Neuronal stem cell (in vitro differentiated cells): ENCODE results near the gene SMYD3.

Experiments used
- DNase-seq: peaks from one replicate; pipeline ENCODE4 v3.0.0-alpha.2; 2013; ENCODE audit warnings: low spot score
- H2AFZ ChIP-seq: one replicate; pipeline ENCODE4 v1.6.1; 2013; ENCODE audit warnings: mild to moderate bottlenecking, low read length, inconsistent platforms
- H2AK5ac ChIP-seq: 2 replicates; pipeline ENCODE4 v1.6.1; 2013; ENCODE audit warnings: low read depth, mild to moderate bottlenecking, inconsistent platforms, low read length, moderate library complexity, mixed read lengths
- H2BK120ac ChIP-seq: 2 replicates; pipeline ENCODE4 v1.6.1; 2013; ENCODE audit warnings: low read depth, mild to moderate bottlenecking, inconsistent platforms, low read length, moderate library complexity, mixed read lengths
- H2BK12ac ChIP-seq: one replicate; pipeline ENCODE4 v1.6.1; 2013; ENCODE audit warnings: low read length, inconsistent platforms
- H2BK15ac ChIP-seq: 2 replicates; pipeline ENCODE4 v1.6.1; 2013; ENCODE audit warnings: mild to moderate bottlenecking, low read length, inconsistent platforms, mixed read lengths
- H2BK5ac ChIP-seq: one replicate; pipeline ENCODE4 v1.6.1; 2013; ENCODE audit warnings: inconsistent platforms, mild to moderate bottlenecking, low read length, moderate library complexity
- H3K14ac ChIP-seq: one replicate; pipeline ENCODE4 v1.6.1; 2013; ENCODE audit warnings: low read length, inconsistent platforms
- H3K18ac ChIP-seq: 2 replicates; pipeline ENCODE4 v1.6.1; 2013; ENCODE audit warnings: low read length, inconsistent platforms
- H3K23ac ChIP-seq: 2 replicates; pipeline ENCODE4 v1.6.1; 2013; ENCODE audit warnings: low read depth, mild to moderate bottlenecking, mixed read lengths, low read length, inconsistent platforms; ENCODE audit not compliant: poor library complexity
- H3K27ac ChIP-seq: replicated peaks from 3 replicates; pipeline ENCODE4 v1.5.1; 2013; ENCODE audit warnings: low read length, inconsistent platforms
- H3K27me3 ChIP-seq, 3 experiments: 2 replicates each; pipeline ENCODE4 v1.6.1; 2013; ENCODE audit warnings: low read length in 3 of 3, mild to moderate bottlenecking in 2 of 3, inconsistent platforms in 1 of 3, low read depth in 1 of 3, mixed read lengths in 1 of 3, moderate library complexity in 1 of 3; ENCODE audit not compliant: control insufficient read depth in 3 of 3, insufficient read depth in 3 of 3
- H3K36me3 ChIP-seq, 2 donors: replicated peaks in 1 of 2; 2 replicates each; pipeline ENCODE4 v1.6.1; 2013; ENCODE audit warnings: low read length in 2 of 2; ENCODE audit not compliant: control insufficient read depth in 2 of 2, insufficient read depth in 2 of 2
- H3K4ac ChIP-seq: 2 replicates; pipeline ENCODE4 v1.6.1; 2013; ENCODE audit warnings: inconsistent platforms, mild to moderate bottlenecking, low read length, moderate library complexity
- H3K4me1 ChIP-seq, 2 donors: 1 replicate in 1 of 2; 2 replicates in 1 of 2; pipeline ENCODE4 v1.6.1; 2013; ENCODE audit warnings: low read length in 2 of 2, low read depth in 1 of 2; ENCODE audit not compliant: control insufficient read depth in 2 of 2, insufficient read depth in 1 of 2
- H3K4me2 ChIP-seq: one replicate; pipeline ENCODE4 v1.6.1; 2013; ENCODE audit warnings: mild to moderate bottlenecking, low read length, inconsistent platforms; ENCODE audit not compliant: insufficient read depth, poor library complexity, severe bottlenecking
- H3K4me3 ChIP-seq, 2 donors: 2 replicates each; pipeline ENCODE4 v1.5.1; 2013; ENCODE audit warnings: low read length in 2 of 2, mild to moderate bottlenecking in 2 of 2, inconsistent platforms in 1 of 2, moderate library complexity in 1 of 2
- H3K79me1 ChIP-seq: one replicate; pipeline ENCODE4 v1.6.1; 2013; ENCODE audit warnings: low read depth, mild to moderate bottlenecking, inconsistent platforms, low read length, moderate library complexity
- H3K9ac ChIP-seq: one replicate; pipeline ENCODE4 v1.6.1; 2013; ENCODE audit warnings: mild to moderate bottlenecking, low read depth, low read length, inconsistent platforms; ENCODE audit not compliant: poor library complexity
- H3K9me3 ChIP-seq, 2 donors: replicated peaks in 1 of 2; 2 replicates each; pipeline versions ENCODE3 to v1.6.1; 2013; ENCODE audit warnings: low read length in 2 of 2, mild to moderate bottlenecking in 2 of 2, inconsistent platforms in 1 of 2, low read depth in 1 of 2, mixed read lengths in 1 of 2, moderate library complexity in 1 of 2; ENCODE audit not compliant: control insufficient read depth in 2 of 2, insufficient read depth in 1 of 2
- H4K8ac ChIP-seq: one replicate; pipeline ENCODE4 v1.6.1; 2013; ENCODE audit warnings: low read depth, mild to moderate bottlenecking, inconsistent platforms, low read length, moderate library complexity
- H4K91ac ChIP-seq: one replicate; pipeline ENCODE4 v1.6.1; 2013; ENCODE audit warnings: low read length, low read depth, mild to moderate bottlenecking, inconsistent platforms; ENCODE audit not compliant: poor library complexity
- WGBS, 2 donors: extraction: QIAGEN DNeasy Blood & Tissue Kit; methylation state at CpG; one replicate each; pipeline ENCODE4 v1.1.7; 2013; ENCODE audit warnings: missing lambda C conversion rate in 2 of 2, mixed read lengths in 1 of 2; ENCODE audit not compliant: insufficient read length in 2 of 2, insufficient replicate concordance in 1 of 2; ENCODE audit errors: extremely low coverage in 2 of 2; 5-methylcytosine and 5-hydroxymethylcytosine counted together

The SMYD3 gene

DNA sequence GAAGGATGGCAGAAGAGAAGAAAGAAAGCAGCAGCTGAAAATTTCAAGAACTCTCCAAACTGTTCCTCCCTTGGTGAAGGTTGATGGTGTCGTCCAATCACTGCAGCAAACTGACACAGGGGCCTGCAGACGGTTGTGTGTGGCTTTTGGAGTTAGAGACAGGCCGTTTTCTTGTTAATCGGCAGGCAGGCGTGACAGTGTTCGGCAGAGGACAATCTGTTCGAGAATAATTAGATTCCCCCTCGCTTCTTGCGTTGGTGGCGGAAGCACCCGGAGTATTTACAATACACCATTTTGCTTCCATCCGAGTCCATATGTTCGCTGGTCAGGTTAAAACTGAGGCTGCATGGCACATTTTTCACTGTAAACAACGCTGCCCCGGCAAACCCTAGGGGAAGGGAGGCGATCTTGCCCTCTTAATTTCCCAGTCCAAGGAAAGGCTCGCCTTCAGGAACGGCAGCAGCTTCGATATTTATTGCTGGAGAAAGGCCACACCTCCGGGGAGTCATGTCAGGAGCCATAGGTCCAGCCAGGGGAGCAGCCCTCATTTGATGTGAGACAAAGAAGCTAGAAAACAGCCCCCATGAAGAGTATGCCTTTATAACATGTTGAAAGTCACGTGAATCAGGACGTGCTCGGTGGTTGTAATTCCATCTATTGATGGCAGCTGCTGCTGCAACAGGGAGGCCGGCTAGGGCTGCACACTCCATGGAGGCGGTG is 360.1 kb downstream of the SMYD3 start:
- H3K23ac ChIP-seq = no peak overlapping the region
- peaks cover 0 to 8% of the 10 kb centered on the region in 2 donors for H3K9me3 ChIP-seq
- H2AFZ ChIP-seq = no peak overlapping the region
- no CpG with 5 or more reads among the region's 25 CpGs for WGBS, 2 donors
- H2BK120ac ChIP-seq = no peak overlapping the region
- H3K14ac ChIP-seq = no peak overlapping the region
- H3K27ac ChIP-seq = no peak overlapping the region
- H2AK5ac ChIP-seq = peak overlapping the region; percentile 51
- no peak overlapping the region for H2BK5ac ChIP-seq
- no peaks in the 10 kb centered on the region for H3K4me1 ChIP-seq
- DNase-seq = no peak
- no peak overlapping the region for H3K4me3 ChIP-seq
- no peaks in the 10 kb centered on the region for H3K27me3 ChIP-seq
- no peak overlapping the region for H4K8ac ChIP-seq
- no peak overlapping the region for H3K4ac ChIP-seq
- peak overlapping the region; percentile 29 for H3K18ac ChIP-seq
- H4K91ac ChIP-seq = no peak overlapping the region
- H3K79me1 ChIP-seq = no peaks in the 10 kb centered on the region
- no peaks in the 10 kb centered on the region for H3K36me3 ChIP-seq
- no peak overlapping the region for H3K4me2 ChIP-seq
- no peak overlapping the region for H2BK12ac ChIP-seq
- H3K9ac ChIP-seq = no peak overlapping the region
- H2BK15ac ChIP-seq = no peak overlapping the region

DNA sequence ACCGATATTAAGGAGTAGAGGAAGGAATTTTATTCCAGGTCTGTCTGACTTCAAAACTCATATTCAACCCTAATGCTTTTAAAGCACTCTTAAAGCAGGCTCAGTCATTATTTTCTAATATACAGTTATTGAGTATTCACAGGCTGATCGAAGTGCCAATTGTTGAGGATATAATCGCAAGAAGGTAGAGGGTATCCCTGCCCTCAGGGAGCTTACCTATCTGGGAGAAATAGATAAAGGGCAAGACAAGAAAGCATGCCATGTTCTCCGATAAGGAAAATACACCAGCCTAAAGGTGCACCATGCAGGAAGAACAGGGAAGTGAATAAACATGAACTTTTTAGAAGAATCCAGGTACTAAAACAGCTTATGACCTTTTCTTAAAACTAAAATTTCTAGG is 361.2 kb downstream of the SMYD3 start:
- H3K4me3 ChIP-seq = no peak overlapping the region
- no peak overlapping the region for H4K91ac ChIP-seq
- no peaks in the 10 kb centered on the region for H3K36me3 ChIP-seq
- no peak overlapping the region for H2BK15ac ChIP-seq
- H3K9ac ChIP-seq = no peak overlapping the region
- H3K4ac ChIP-seq = no peak overlapping the region
- H4K8ac ChIP-seq = no peak overlapping the region
- no peak for DNase-seq
- WGBS, 2 donors = no CpG with 5 or more reads among the region's 4 CpGs
- no peak overlapping the region for H2BK5ac ChIP-seq
- no peak overlapping the region for H3K18ac ChIP-seq
- no peak overlapping the region for H2BK120ac ChIP-seq
- H3K9me3 ChIP-seq = peaks cover 0 to 8% of the 10 kb centered on the region in 2 donors
- no peak overlapping the region for H3K23ac ChIP-seq
- no peaks in the 10 kb centered on the region for H3K27me3 ChIP-seq
- H3K14ac ChIP-seq = no peak overlapping the region
- H3K27ac ChIP-seq = no peak overlapping the region
- no peaks in the 10 kb centered on the region for H3K79me1 ChIP-seq
- H3K4me2 ChIP-seq = no peak overlapping the region
- no peaks in the 10 kb centered on the region for H3K4me1 ChIP-seq
- H2AFZ ChIP-seq = no peak overlapping the region
- H2BK12ac ChIP-seq = no peak overlapping the region
- no peak overlapping the region for H2AK5ac ChIP-seq

DNA sequence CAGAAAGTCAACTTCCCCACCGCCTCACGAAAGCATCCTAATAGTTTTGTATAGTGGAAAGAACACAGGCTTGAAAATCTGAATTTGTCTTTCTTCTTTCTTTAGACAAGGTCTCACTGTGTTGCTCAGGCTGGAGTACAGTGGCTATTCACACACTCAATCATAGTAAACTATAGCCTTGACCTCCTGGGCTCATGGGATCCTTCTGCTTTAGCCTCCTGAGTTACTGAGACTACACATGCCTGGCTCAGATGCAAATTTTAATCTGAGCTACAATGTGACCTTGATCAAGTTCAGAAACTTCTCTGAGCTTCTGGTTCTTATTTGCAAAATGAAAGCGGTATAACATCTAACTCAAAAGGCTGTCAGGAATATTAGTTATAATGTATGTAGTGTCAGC is 362.1 kb downstream of the SMYD3 start:
- Histone ChIP-seq H2BK15ac (no peak overlapping the region), H3K4me3 (no peak overlapping the region), H3K36me3 (no peaks in the 10 kb centered on the region), H2AFZ (no peak overlapping the region), H3K4me2 (no peak overlapping the region), H2BK120ac (no peak overlapping the region), H3K9me3 (peaks cover 0 to 8% of the 10 kb centered on the region in 2 donors), H3K79me1 (no peaks in the 10 kb centered on the region), H3K27me3 (no peaks in the 10 kb centered on the region), H3K23ac (no peak overlapping the region), H3K14ac (no peak overlapping the region), H3K27ac (no peak overlapping the region), H2AK5ac (no peak overlapping the region), H3K4ac (no peak overlapping the region), H2BK5ac (no peak overlapping the region), H4K91ac (no peak overlapping the region), H2BK12ac (no peak overlapping the region), H4K8ac (no peak overlapping the region), H3K18ac (no peak overlapping the region), H3K4me1 (no peaks in the 10 kb centered on the region), H3K9ac (no peak overlapping the region)
- WGBS, 2 donors = no CpG with 5 or more reads among the region's 3 CpGs
- DNase-seq = no peak

DNA sequence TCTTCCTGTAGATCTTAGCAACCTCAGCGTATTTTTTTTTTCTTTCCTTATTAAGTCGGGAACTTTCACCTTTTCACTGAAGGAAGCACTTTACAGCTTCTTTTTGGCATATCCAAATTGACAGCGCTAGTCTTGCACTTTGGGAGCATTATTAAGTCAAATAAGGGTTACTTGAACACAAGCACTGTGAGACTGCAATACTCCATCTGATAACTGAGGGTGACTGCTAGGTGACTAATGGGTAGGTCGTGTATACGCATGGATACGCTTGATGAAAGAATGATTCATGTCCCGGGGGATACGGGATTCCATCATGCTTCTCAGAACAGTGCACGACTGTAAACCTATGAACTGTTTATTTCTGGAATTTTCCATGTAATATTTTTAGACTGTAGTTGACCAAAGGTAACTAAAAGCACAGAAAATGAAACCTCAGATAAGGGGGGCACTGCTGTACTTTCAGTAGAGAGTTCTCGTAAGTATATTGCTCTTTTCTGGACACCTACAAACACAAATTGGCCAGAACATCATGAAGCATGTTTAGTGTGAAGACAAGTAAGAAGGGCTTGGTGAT is 364.7 kb downstream of the SMYD3 start:
- Histone ChIP-seq H4K8ac (no peak overlapping the region), H3K18ac (no peak overlapping the region), H3K4me3 (no peak overlapping the region), H3K27me3 (no peaks in the 10 kb centered on the region), H2BK15ac (no peak overlapping the region), H3K27ac (no peak overlapping the region), H4K91ac (no peak overlapping the region), H3K4me2 (no peak overlapping the region), H2BK12ac (no peak overlapping the region), H2AK5ac (no peak overlapping the region), H3K23ac (no peak overlapping the region), H3K4me1 (peaks cover 0 to 6% of the 10 kb centered on the region in 2 donors), H3K14ac (no peak overlapping the region), H2BK5ac (no peak overlapping the region), H3K4ac (no peak overlapping the region), H3K9me3 (no peaks in the 10 kb centered on the region), H2AFZ (no peak overlapping the region), H3K9ac (no peak overlapping the region), H3K79me1 (no peaks in the 10 kb centered on the region), H2BK120ac (no peak overlapping the region), H3K36me3 (no peaks in the 10 kb centered on the region)
- no CpG with 5 or more reads among the region's 10 CpGs for WGBS, 2 donors
- DNase-seq = no peak
